ENCODE data around the gene RALY. TPM values are rescaled to one million over a fixed set of nuclear protein-coding genes. Genes with fewer than 3 reads are reported as not detected.

The RALY gene
- total and polyA plus RNA-seq, 5 donors from 2014 or later = 160 to 216 (median 191) TPM

DNA sequence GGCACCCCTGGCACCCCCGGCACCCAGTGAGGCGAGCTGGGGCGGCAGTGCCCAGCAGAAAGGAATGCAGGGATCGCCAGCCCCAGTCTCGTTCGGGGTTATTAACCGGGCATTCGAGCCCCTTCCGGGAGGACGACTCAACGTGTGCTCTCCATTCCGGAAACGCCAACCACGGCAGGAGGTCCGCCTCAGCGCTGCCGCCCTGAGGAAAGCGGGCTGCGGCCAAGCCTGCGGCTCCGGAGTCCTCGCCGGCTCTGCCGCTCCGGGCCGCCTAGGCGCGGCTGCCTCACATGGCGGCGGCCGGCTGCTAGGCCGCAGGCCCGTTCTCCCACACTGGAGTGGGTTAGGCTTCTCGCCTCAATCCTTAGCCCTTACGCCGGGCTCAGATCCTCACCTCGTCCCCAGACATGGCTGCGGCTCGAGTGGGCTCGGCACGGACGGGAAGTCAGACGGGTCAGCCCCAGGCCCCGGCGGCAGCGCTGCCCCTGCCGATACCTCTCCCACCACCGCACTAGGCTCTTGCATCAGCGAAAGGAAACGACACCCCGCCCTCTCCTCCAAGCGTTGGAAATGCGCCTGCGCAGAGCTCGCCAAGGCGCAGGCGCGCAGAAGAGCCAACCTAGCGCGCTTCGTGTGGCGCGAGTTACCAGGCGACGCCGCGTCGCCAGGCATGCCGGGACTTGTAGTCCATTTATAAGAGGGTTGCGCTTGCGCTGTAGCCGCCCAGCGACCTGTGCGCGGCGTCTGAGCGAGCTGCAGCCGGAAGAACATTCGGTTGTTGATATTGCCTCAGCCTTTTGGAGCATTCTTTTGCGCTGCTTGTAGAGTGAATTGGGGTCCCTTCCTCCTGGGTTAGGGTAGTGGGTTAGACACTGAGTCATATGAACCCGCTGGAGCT, 118.2 kb downstream of the RALY start, which contains the start of gene EIF2S2:
Gene EIF2S2, minus strand, starts transcription at position 542 of the 898 bp plus-strand sequence. Its CDS starts 133 bp downstream, at position 409.
- H3K4me3 Mint-ChIP-seq = peak within 1 kb of the TSS; percentile 94 to 97 (median 97)
- no peaks in the 10 kb centered on the region for H3K9me3 ChIP-seq (ENCODE audit: control insufficient read depth in 2 of 2, low read length in 2 of 2)
- peak within 1 kb of the TSS; percentile 96 for H3K27ac ChIP-seq (ENCODE audit: insufficient read depth, low read length, poor library complexity, severe bottlenecking)
- no peaks in the 10 kb centered on the region for H3K27me3 ChIP-seq (ENCODE audit: control insufficient read depth, insufficient read depth, low read length)
- no peaks in the 10 kb centered on the region for H3K9me3 Mint-ChIP-seq
- peak within 1 kb of the TSS; percentile 98 to 100 (median 99) for H3K27ac Mint-ChIP-seq
- H3K4me1 Mint-ChIP-seq = peaks cover 19 to 58% (median 44%) of the 10 kb centered on the region in 4 donors
- peak; percentile 90 to 91 for ATAC-seq (ENCODE audit: low read depth in 2 of 2)
- peak; percentile 92 to 99 (median 96) for DNase-seq
- peaks cover 15% of the 10 kb centered on the region for H3K36me3 ChIP-seq (ENCODE audit: control insufficient read depth, insufficient read depth, low read length)
- H3K4me1 ChIP-seq (ENCODE audit: control insufficient read depth, insufficient read depth, low read length, poor library complexity, severe bottlenecking) = peaks cover 50% of the 10 kb centered on the region
- H3K4me3 ChIP-seq (ENCODE audit: low read depth, low read length) = peak within 1 kb of the TSS; percentile 95
- H3K36me3 Mint-ChIP-seq = peaks cover 3% of the 10 kb centered on the region
- H3K27me3 Mint-ChIP-seq = peaks cover 11% of the 10 kb centered on the region

DNA sequence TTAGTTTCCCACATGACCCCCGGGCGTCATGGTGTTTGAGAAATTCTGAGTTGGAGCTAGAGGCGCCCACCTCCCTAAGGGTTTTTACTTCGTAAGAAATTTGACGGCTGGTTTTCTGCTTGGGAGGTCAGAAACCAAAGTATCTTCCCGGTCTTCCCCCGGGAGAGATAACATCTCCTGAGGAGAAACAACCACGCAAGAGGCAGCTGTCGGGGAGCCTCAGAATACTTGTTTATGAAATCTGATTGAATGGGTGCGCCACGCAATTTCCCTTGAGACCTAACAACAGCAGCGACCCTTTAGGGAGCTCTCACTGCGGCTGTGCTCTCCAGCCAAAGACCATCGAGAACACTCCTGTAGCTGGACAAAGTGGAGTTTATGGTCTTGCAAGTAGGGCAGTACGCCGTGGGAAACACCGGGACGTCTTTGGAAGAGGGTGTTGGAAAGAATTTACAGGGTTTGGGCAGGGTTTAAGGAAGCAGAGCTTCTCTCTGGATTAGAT, 118.9 kb downstream of the RALY start:
- peaks cover 17% of the 10 kb centered on the region for H3K27me3 Mint-ChIP-seq
- H3K9me3 Mint-ChIP-seq = peaks cover 0 to 1% (median 0%) of the 10 kb centered on the region in 7 donors
- peaks cover 15 to 51% (median 38%) of the 10 kb centered on the region in 4 donors for H3K4me1 Mint-ChIP-seq
- Histone ChIP-seq H3K27ac (ENCODE audit: insufficient read depth, low read length, poor library complexity, severe bottlenecking) (peak overlapping the region; percentile 78), H3K27me3 (ENCODE audit: control insufficient read depth, insufficient read depth, low read length) (no peaks in the 10 kb centered on the region), H3K4me3 (ENCODE audit: low read depth, low read length) (peak overlapping the region; percentile 88), H3K36me3 (ENCODE audit: control insufficient read depth, insufficient read depth, low read length) (peaks cover 10% of the 10 kb centered on the region), H3K9me3 (ENCODE audit: control insufficient read depth in 2 of 2, low read length in 2 of 2) (no peaks in the 10 kb centered on the region), H3K4me1 (ENCODE audit: control insufficient read depth, insufficient read depth, low read length, poor library complexity, severe bottlenecking) (peaks cover 43% of the 10 kb centered on the region)
- ATAC-seq (ENCODE audit: low read depth in 2 of 2) (no peak), DNase-seq (no peak)
- H3K27ac Mint-ChIP-seq = peak overlapping the region; percentile 98 to 100 (median 99)
- peak overlapping the region; percentile 94 to 97 (median 97) for H3K4me3 Mint-ChIP-seq
- peaks cover 3% of the 10 kb centered on the region for H3K36me3 Mint-ChIP-seq

GRCh38 chr20:34114809-34115208, 121.1 kb downstream of the RALY start:
- no peak for ATAC-seq (ENCODE audit: low read depth in 2 of 2)
- DNase-seq = no peak
- Histone ChIP-seq H3K4me1 (ENCODE audit: control insufficient read depth, insufficient read depth, low read length, poor library complexity, severe bottlenecking) (peaks cover 22% of the 10 kb centered on the region), H3K4me3 (ENCODE audit: low read depth, low read length) (no peak overlapping the region), H3K9me3 (ENCODE audit: control insufficient read depth in 2 of 2, low read length in 2 of 2) (no peaks in the 10 kb centered on the region), H3K27ac (ENCODE audit: insufficient read depth, low read length, poor library complexity, severe bottlenecking) (no peak overlapping the region), H3K36me3 (ENCODE audit: control insufficient read depth, insufficient read depth, low read length) (no peaks in the 10 kb centered on the region), H3K27me3 (ENCODE audit: control insufficient read depth, insufficient read depth, low read length) (no peaks in the 10 kb centered on the region)
- peaks cover 23% of the 10 kb centered on the region for H3K27me3 Mint-ChIP-seq
- peaks cover 5 to 31% (median 19%) of the 10 kb centered on the region in 4 donors for H3K4me1 Mint-ChIP-seq
- no peak overlapping the region for H3K27ac Mint-ChIP-seq
- peaks cover 0 to 1% (median 0%) of the 10 kb centered on the region in 7 donors for H3K9me3 Mint-ChIP-seq
- peaks cover 3% of the 10 kb centered on the region for H3K36me3 Mint-ChIP-seq
- peak overlapping the region in 3 of 4 donors; percentile 15 to 71 (median 16) for H3K4me3 Mint-ChIP-seq

- DNase-seq = no peak
- H3K27ac Mint-ChIP-seq = no peak overlapping the region
- ATAC-seq (ENCODE audit: low read depth in 2 of 2) = no peak
- H3K9me3 Mint-ChIP-seq = peaks cover 0 to 1% (median 0%) of the 10 kb centered on the region in 7 donors
- peaks cover 3% of the 10 kb centered on the region for H3K36me3 Mint-ChIP-seq
- H3K4me3 Mint-ChIP-seq = no peak overlapping the region
- Histone ChIP-seq H3K36me3 (ENCODE audit: control insufficient read depth, insufficient read depth, low read length) (no peaks in the 10 kb centered on the region), H3K27ac (ENCODE audit: insufficient read depth, low read length, poor library complexity, severe bottlenecking) (no peak overlapping the region), H3K4me3 (ENCODE audit: low read depth, low read length) (no peak overlapping the region), H3K9me3 (ENCODE audit: control insufficient read depth in 2 of 2, low read length in 2 of 2) (no peaks in the 10 kb centered on the region), H3K4me1 (ENCODE audit: control insufficient read depth, insufficient read depth, low read length, poor library complexity, severe bottlenecking) (peaks cover 17% of the 10 kb centered on the region), H3K27me3 (ENCODE audit: control insufficient read depth, insufficient read depth, low read length) (no peaks in the 10 kb centered on the region)
- H3K27me3 Mint-ChIP-seq = peaks cover 23% of the 10 kb centered on the region
- H3K4me1 Mint-ChIP-seq = peaks cover 5 to 27% (median 16%) of the 10 kb centered on the region in 4 donors
These were observed 121.5 kb downstream of the RALY start for GRCh38 chr20:34115232-34115631.

- Histone ChIP-seq H3K4me3 (ENCODE audit: low read depth, low read length) (no peak overlapping the region), H3K9me3 (ENCODE audit: control insufficient read depth in 2 of 2, low read length in 2 of 2) (no peaks in the 10 kb centered on the region), H3K4me1 (ENCODE audit: control insufficient read depth, insufficient read depth, low read length, poor library complexity, severe bottlenecking) (no peaks in the 10 kb centered on the region), H3K36me3 (ENCODE audit: control insufficient read depth, insufficient read depth, low read length) (no peaks in the 10 kb centered on the region), H3K27me3 (ENCODE audit: control insufficient read depth, insufficient read depth, low read length) (no peaks in the 10 kb centered on the region), H3K27ac (ENCODE audit: insufficient read depth, low read length, poor library complexity, severe bottlenecking) (no peak overlapping the region)
- DNase-seq (no peak), ATAC-seq (ENCODE audit: low read depth in 2 of 2) (no peak)
- Mint-ChIP-seq H3K4me3 (no peak overlapping the region), H3K36me3 (no peaks in the 10 kb centered on the region), H3K27ac (no peak overlapping the region), H3K9me3 (peaks cover 0 to 1% (median 0%) of the 10 kb centered on the region in 7 donors), H3K4me1 (peaks cover 0 to 2% (median 0%) of the 10 kb centered on the region in 4 donors), H3K27me3 (peaks cover 29% of the 10 kb centered on the region)
These were observed 126.5 kb downstream of the RALY start for GRCh38 chr20:34120213-34120612.

DNA sequence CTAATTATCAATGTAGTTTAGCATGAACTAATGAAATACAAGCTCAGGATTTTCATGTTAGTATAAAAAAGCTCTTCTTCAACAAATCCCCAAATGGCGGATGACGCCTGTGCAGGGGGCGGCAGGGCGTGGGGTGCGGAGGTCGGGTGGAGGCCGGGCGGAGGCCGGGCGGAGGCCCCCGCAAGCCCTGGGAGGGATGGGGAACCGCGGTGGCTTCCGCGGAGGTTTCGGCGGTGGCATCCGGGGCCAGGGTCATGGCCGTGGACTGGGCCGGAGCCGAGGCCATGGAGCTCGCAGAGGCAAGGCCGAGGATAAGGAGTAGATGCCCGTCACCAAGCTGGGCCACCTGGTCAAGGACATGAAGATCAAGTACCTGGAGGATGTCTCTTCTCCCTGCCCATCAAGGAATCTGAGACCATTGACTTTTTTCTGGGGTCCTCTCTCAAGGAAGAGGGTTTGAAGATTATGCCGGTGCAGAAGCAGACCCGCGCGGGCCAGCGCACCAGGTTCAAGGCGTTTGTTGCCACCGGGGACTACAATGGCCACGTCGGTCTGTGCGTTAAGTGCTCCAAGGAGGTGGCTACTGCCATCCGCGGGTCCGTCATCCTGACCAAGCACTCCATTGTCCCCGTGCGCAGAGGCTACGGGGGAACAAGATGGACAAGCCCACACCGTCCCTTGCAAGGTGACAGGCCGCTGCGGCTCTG, 128.7 kb downstream of the RALY start:
- no peak overlapping the region for H3K27ac ChIP-seq (ENCODE audit: insufficient read depth, low read length, poor library complexity, severe bottlenecking)
- peaks cover 0 to 1% (median 0%) of the 10 kb centered on the region in 7 donors for H3K9me3 Mint-ChIP-seq
- DNase-seq (no peak), ATAC-seq (ENCODE audit: low read depth in 2 of 2) (no peak)
- peaks cover 0 to 2% (median 0%) of the 10 kb centered on the region in 4 donors for H3K4me1 Mint-ChIP-seq
- H3K27ac Mint-ChIP-seq = no peak overlapping the region
- H3K4me1 ChIP-seq (ENCODE audit: control insufficient read depth, insufficient read depth, low read length, poor library complexity, severe bottlenecking) = no peaks in the 10 kb centered on the region
- peaks cover 37% of the 10 kb centered on the region for H3K27me3 Mint-ChIP-seq
- H3K9me3 ChIP-seq (ENCODE audit: control insufficient read depth in 2 of 2, low read length in 2 of 2) = no peaks in the 10 kb centered on the region
- no peak overlapping the region for H3K4me3 Mint-ChIP-seq
- no peaks in the 10 kb centered on the region for H3K36me3 ChIP-seq (ENCODE audit: control insufficient read depth, insufficient read depth, low read length)
- H3K36me3 Mint-ChIP-seq = no peaks in the 10 kb centered on the region
- no peak overlapping the region for H3K4me3 ChIP-seq (ENCODE audit: low read depth, low read length)
- no peaks in the 10 kb centered on the region for H3K27me3 ChIP-seq (ENCODE audit: control insufficient read depth, insufficient read depth, low read length)

DNA sequence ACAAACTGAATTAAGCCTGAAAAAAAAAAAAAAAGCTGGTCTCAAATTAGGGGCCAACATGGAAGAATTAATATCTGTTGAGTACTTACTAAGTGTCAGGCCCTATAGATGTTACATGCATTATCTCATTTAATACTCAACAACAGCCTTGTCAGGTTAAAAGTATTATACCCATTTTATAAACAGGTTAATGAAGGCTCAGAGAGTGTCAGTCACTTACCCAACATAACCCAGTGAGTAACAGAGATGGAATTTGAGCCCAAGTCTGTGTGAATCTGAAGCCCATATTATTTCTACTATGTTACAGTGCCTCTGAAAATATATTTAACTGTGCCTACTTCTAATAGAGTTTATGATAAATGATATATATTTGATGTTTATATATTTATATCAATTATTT, 129.6 kb downstream of the RALY start:
- Histone ChIP-seq H3K4me1 (ENCODE audit: control insufficient read depth, insufficient read depth, low read length, poor library complexity, severe bottlenecking) (no peaks in the 10 kb centered on the region), H3K27ac (ENCODE audit: insufficient read depth, low read length, poor library complexity, severe bottlenecking) (no peak overlapping the region), H3K9me3 (ENCODE audit: control insufficient read depth in 2 of 2, low read length in 2 of 2) (no peaks in the 10 kb centered on the region), H3K27me3 (ENCODE audit: control insufficient read depth, insufficient read depth, low read length) (no peaks in the 10 kb centered on the region), H3K36me3 (ENCODE audit: control insufficient read depth, insufficient read depth, low read length) (no peaks in the 10 kb centered on the region), H3K4me3 (ENCODE audit: low read depth, low read length) (no peak overlapping the region)
- peaks cover 0 to 2% (median 0%) of the 10 kb centered on the region in 4 donors for H3K4me1 Mint-ChIP-seq
- peaks cover 41% of the 10 kb centered on the region for H3K27me3 Mint-ChIP-seq
- H3K36me3 Mint-ChIP-seq = no peaks in the 10 kb centered on the region
- ATAC-seq (ENCODE audit: low read depth in 2 of 2) = no peak
- no peak for DNase-seq
- no peak overlapping the region for H3K4me3 Mint-ChIP-seq
- H3K27ac Mint-ChIP-seq = no peak overlapping the region
- peaks cover 0 to 1% (median 0%) of the 10 kb centered on the region in 7 donors for H3K9me3 Mint-ChIP-seq
